Stimulated activated CD4-positive, alpha-beta T cell treated with anti-CD3 and anti-CD28 coated beads, Interleukin-1b, Interleukin-23, amount 100 ng/mL, for 4 hours (primary cell): ENCODE data around the gene REXO1.

Experiments
- DNase-seq, 2 donors: peaks; one replicate each; pipeline ENCODE4 v3.0.0-alpha.2; 2020; ENCODE audit warnings: low read depth in 2 of 2

The REXO1 gene

GRCh38 chr19:1860821-1861598 is 12.7 kb upstream of the REXO1 start:
- no peak for DNase-seq

- DNase-seq = peak in 1 of 2 donors; percentile 43
Measured at GRCh38 chr19:1860042-1860775, 11.9 kb upstream of the REXO1 start.

GRCh38 chr19:1859331-1859781 is 11.1 kb upstream of the REXO1 start:
- no peak for DNase-seq

- DNase-seq = no peak
Measured at GRCh38 chr19:1858412-1859081, 10.3 kb upstream of the REXO1 start.

GRCh38 chr19:1857648-1858326 is 9.5 kb upstream of the REXO1 start:
- DNase-seq = no peak

GRCh38 chr19:1856698-1857603 is 8.7 kb upstream of the REXO1 start:
- DNase-seq = peak; percentile 47 to 48

- DNase-seq = no peak
Measured at GRCh38 chr19:1856345-1856697, 8.0 kb upstream of the REXO1 start.

GRCh38 chr19:1855828-1856255 is 7.6 kb upstream of the REXO1 start:
- DNase-seq = no peak

GRCh38 chr19:1855040-1855827 is 7.0 kb upstream of the REXO1 start:
- peak; percentile 43 to 60 for DNase-seq

GRCh38 chr19:1854542-1855039 is 6.3 kb upstream of the REXO1 start:
- DNase-seq = no peak

- DNase-seq = no peak
Measured at GRCh38 chr19:1854039-1854541, 5.8 kb upstream of the REXO1 start.

GRCh38 chr19:1853295-1854038 is 5.2 kb upstream of the REXO1 start:
- DNase-seq = peak; percentile 49 to 74

- DNase-seq = no peak
Measured at GRCh38 chr19:1852581-1853128, 4.4 kb upstream of the REXO1 start.

GRCh38 chr19:1851654-1852580 is 3.6 kb upstream of the REXO1 start:
- peak; percentile 59 for DNase-seq

- no peak for DNase-seq
Measured at GRCh38 chr19:1850809-1851653, 2.7 kb upstream of the REXO1 start.

GRCh38 chr19:1849886-1850398 is 1.7 kb upstream of the REXO1 start:
- no peak for DNase-seq

GRCh38 chr19:1849132-1849474 is 820 bp upstream of the REXO1 start:
- no peak for DNase-seq
